Right lobe of liver (tissue), 6 donors: Measurements from ENCODE around the gene MTSS2. TPM values are rescaled to one million over a fixed set of nuclear protein-coding genes. Genes with fewer than 3 reads are reported as not detected.

Experiments
- ATAC-seq, 4 donors: fragments of 200-7000 bp; cut with Tn5 transposase; one replicate each; pipeline ENCODE4 v1.9.1; 2020; ENCODE audit warnings: mild to moderate bottlenecking in 4 of 4, moderate library complexity in 4 of 4
- DNase-seq, 3 donors: peaks; one replicate each; pipeline ENCODE4 v3.0.0-alpha.2; 2020
- H3K27ac ChIP-seq, 3 donors: fragments of 200-600 bp; one replicate each; pipeline ENCODE4 v1.8.0; 2022
- H3K27me3 ChIP-seq, 2 donors: fragments of 200-600 bp; one replicate each; pipeline ENCODE4 v1.8.0; 2022
- H3K36me3 ChIP-seq, 4 donors: fragments of 200-600 bp; sonication (generic) in 1 of 4; one replicate each; pipeline versions ENCODE4 v1.5.1 to v1.8.0; 2017 to 2022; ENCODE audit warnings: control low read depth in 1 of 4
- H3K4me1 ChIP-seq, 4 donors: fragments of 200-600 bp; sonication (generic) in 1 of 4; one replicate each; pipeline versions ENCODE4 v1.5.1 to v1.8.0; 2017 to 2022; ENCODE audit warnings: control low read depth in 1 of 4
- H3K4me3 ChIP-seq, 3 donors: fragments of 200-600 bp; one replicate each; pipeline ENCODE4 v1.8.0; 2022
- H3K9me3 ChIP-seq, 4 donors: fragments of 200-600 bp; sonication (generic) in 1 of 4; one replicate each; pipeline versions ENCODE4 v1.5.1 to v1.8.0; 2017 to 2022; ENCODE audit warnings: control low read depth in 1 of 4
- POLR2A ChIP-seq: fragments of 450-650 bp; IDR thresholded peaks from one replicate; pipeline ENCODE4 v1.6.1; 2017; ENCODE audit warnings: antibody characterized with exemption, mild to moderate bottlenecking
- WGBS: methylation state at CpG from one replicate; pipeline ENCODE4 v1.1.6; 2018; ENCODE audit warnings: low coverage, low lambda C conversion rate; ENCODE audit not compliant: insufficient coverage; ENCODE audit errors: missing lambda C conversion rate; 5-methylcytosine and 5-hydroxymethylcytosine counted together
- intact Hi-C, 2 donors: fragments of 100-400 bp; cut with DNase I; formaldehyde crosslinking; loops; one replicate each; pipeline versions ENCODE4 v1.11.2 to v1.14.1; 2022
- total RNA-seq, 6 experiments: library from RNA; depleted of rRNA in 2 of 6; stranded (reverse); fragments of >200 nt in 2 of 6; fragmentation: NEBNext Ultra II Directional in 3 of 6; extraction: Animal tissue kit (Norgen Biotek cat#: 25700) in 3 of 6; gene quantifications; one replicate each; pipeline versions ENCODE4 v1.1.0 to v1.2.4, GENCODE V29; 2016 to 2023
- TF ChIP-seq, protein P1 (sequence below), 4 donors: fragments of 200-600 bp in 3 of 4; fragments of 450-650 bp in 1 of 4; IDR thresholded peaks; one replicate each; pipeline versions ENCODE4 v1.5.1 to v1.8.0; 2016 to 2022; ENCODE audit warnings: antibody characterized with exemption in 4 of 4, mild to moderate bottlenecking in 2 of 4
- donor health status: DM: no; HTN: yes; CAD: no.
- donor health status: DM: no; HTN: no; CAD: no.
- donor health status: DM: no; HTN: no; CAD: no.
- donor health status: DM: no; HTN: yes; CAD: no.
- donor health status: DM: no; HTN: yes; CAD: no.

MTSS2 gene
- total RNA-seq, 6 experiments from 2014 or later: 28.5 to 117 (median 80.2) TPM

DNA sequence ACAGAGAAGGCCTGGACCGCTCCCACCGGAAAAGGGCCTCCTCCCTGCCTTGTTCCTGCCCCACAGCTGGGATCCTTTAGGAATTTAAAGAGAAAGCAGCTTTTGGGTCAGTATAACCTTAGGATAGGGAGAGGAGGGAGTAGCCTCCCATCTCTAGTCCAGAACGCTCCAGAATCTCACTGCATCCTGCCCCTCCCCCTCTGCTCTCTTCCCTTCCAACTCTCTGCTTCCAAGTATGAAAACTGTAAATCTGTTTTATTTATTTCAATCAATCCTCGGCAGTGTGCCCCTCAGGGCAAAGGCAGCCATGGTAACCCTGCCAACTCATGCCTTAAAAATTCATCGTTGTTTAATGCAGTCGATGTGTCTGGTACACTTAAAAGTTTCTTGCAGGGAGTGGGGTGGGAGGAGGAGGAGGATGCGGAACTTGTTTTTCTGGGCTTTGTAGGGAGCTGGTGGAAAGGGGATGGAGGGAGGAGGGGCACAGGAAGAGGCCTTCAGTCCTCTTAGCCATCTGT lies 21.2 kb upstream of the MTSS2 start:
- H3K4me1 ChIP-seq: peaks cover 0 to 46% (median 13%) of the 10 kb centered on the region in 4 donors
- H3K9me3 ChIP-seq: no peaks in the 10 kb centered on the region
- H3K36me3 ChIP-seq: no peaks in the 10 kb centered on the region
- no peak overlapping the region for H3K4me3 ChIP-seq
- DNase-seq: no peak
- peak overlapping the region in 1 of 3 donors; percentile 24 for H3K27ac ChIP-seq
- intact Hi-C loops: no loop called here
- ATAC-seq: no peak
- TF ChIP-seq, protein P1, sequence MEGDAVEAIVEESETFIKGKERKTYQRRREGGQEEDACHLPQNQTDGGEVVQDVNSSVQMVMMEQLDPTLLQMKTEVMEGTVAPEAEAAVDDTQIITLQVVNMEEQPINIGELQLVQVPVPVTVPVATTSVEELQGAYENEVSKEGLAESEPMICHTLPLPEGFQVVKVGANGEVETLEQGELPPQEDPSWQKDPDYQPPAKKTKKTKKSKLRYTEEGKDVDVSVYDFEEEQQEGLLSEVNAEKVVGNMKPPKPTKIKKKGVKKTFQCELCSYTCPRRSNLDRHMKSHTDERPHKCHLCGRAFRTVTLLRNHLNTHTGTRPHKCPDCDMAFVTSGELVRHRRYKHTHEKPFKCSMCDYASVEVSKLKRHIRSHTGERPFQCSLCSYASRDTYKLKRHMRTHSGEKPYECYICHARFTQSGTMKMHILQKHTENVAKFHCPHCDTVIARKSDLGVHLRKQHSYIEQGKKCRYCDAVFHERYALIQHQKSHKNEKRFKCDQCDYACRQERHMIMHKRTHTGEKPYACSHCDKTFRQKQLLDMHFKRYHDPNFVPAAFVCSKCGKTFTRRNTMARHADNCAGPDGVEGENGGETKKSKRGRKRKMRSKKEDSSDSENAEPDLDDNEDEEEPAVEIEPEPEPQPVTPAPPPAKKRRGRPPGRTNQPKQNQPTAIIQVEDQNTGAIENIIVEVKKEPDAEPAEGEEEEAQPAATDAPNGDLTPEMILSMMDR (IDR thresholded peaks at IDR 0.05): no peak
- no peak for TF ChIP-seq POLR2A
- no peaks in the 10 kb centered on the region for H3K27me3 ChIP-seq
- WGBS: 66% methylated on average over 5 of the region's 7 CpGs

DNA sequence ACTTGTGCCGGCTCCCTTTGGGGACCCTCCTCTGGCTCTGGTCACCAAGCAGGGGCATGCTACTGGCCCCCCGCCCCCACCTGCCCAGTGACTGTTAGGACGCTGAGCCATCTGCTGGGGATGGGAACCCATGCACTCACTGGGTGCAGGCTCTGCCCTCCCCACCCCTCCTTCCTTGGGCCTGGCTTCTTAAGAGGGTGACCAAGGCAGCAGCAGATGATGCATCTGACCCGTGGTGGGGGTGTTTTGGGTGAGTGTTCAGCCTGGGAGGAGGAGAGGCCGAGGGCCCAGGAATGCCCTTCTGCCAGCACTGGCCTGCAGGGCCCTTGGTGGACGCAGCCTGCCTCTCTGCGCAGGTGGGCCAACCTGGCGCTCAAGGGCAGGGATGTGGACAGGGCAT lies 19.2 kb upstream of the MTSS2 start:
- DNase-seq: no peak
- no peak overlapping the region for H3K27ac ChIP-seq
- 100% methylated on average over 2 of the region's 8 CpGs for WGBS
- no peak for TF ChIP-seq POLR2A
- TF ChIP-seq, protein P1 (IDR thresholded peaks at IDR 0.05): no peak
- H3K4me1 ChIP-seq: peaks cover 0 to 32% (median 7%) of the 10 kb centered on the region in 4 donors
- no peaks in the 10 kb centered on the region for H3K9me3 ChIP-seq
- no peak overlapping the region for H3K4me3 ChIP-seq
- ATAC-seq: no peak
- H3K36me3 ChIP-seq: no peaks in the 10 kb centered on the region
- H3K27me3 ChIP-seq: no peaks in the 10 kb centered on the region
- intact Hi-C loops: no loop called here

DNA sequence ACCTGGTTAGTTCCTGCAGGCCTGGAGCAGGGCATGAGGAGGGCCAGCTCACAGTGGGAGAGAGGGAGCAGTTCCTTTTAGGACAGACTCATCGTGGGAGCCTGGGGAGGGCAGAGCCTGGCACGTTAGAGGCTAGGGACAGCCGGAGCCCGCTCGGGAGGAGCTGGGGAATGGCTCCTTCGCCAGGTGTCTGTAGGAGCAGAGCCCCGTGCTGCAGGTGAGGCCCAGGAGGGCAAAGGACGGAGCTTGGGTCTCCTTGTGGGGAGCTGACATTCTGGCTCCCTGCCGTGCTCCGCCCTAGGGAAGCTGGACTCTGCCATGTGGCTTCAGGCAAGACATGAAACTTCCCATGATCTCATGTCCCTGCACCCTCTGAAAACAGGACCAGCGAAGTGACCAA lies 18.7 kb upstream of the MTSS2 start:
- ATAC-seq (no peak), DNase-seq (no peak)
- peaks cover 0 to 28% (median 5%) of the 10 kb centered on the region in 4 donors for H3K4me1 ChIP-seq
- intact Hi-C loops: no loop called here
- H3K27ac ChIP-seq: no peak overlapping the region
- WGBS: no CpG with 5 or more reads among the region's 11 CpGs
- no peak overlapping the region for H3K4me3 ChIP-seq
- H3K36me3 ChIP-seq: no peaks in the 10 kb centered on the region
- no peak for TF ChIP-seq POLR2A
- TF ChIP-seq, protein P1 (IDR thresholded peaks at IDR 0.05): no peak
- H3K9me3 ChIP-seq: no peaks in the 10 kb centered on the region
- H3K27me3 ChIP-seq: no peaks in the 10 kb centered on the region

DNA sequence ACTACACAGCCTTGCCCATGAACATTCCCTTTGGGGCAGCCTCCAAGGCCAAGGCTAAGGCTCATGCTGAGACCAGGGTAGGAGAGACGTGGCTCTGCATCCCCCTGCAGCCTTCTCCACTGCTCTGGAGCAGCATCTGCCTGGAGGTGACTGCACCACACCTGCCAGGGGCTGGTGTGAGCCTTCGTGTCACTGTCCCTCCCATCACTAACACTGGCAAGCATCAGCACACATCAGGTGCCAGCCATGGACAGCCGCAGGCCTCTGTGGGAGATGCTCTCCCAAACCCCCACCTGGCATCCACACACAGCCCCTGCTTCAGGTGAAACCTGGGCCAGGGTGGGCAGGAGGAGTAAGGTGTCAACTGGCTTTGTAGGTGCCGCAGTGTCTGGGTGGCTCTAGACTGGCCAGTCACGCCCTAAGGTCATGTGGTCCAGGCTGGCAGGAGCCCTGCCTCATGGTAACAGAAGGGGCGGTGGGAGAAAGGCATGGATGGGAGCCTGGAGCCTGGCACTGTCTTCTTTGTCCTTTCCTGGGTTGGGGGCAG lies 18.1 kb upstream of the MTSS2 start:
- Histone ChIP-seq H3K4me1 (peaks cover 0 to 21% (median 2%) of the 10 kb centered on the region in 4 donors), H3K27ac (no peak overlapping the region), H3K4me3 (no peak overlapping the region), H3K27me3 (no peaks in the 10 kb centered on the region), H3K36me3 (no peaks in the 10 kb centered on the region), H3K9me3 (no peaks in the 10 kb centered on the region)
- no peak for DNase-seq
- no peak for TF ChIP-seq POLR2A
- TF ChIP-seq, protein P1 (IDR thresholded peaks at IDR 0.05): no peak
- no peak for ATAC-seq
- intact Hi-C loops: no loop called here
- WGBS: 88% methylated on average over 3 of the region's 6 CpGs
